Adrenal gland (tissue), 5 donors: ENCODE data around the gene RPL13.

ENCODE experiments used
- POLR2A ChIP-seq, 2 donors: fragments of 450-650 bp; IDR thresholded peaks; one replicate each; pipeline ENCODE4 v1.6.1; 2017; ENCODE audit warnings: antibody characterized with exemption in 2 of 2, mild to moderate bottlenecking in 2 of 2, moderate library complexity in 1 of 2
- TF ChIP-seq, protein P1 (sequence below), 6 experiments: fragments of 450-650 bp in 4 of 6; fragments of 200-600 bp in 2 of 6; sonication (generic) in 1 of 6; IDR thresholded peaks; 1 replicate in 5 of 6; 2 replicates in 1 of 6; pipeline versions ENCODE4 v1.5.1 to v1.8.0; 2016 to 2021; ENCODE audit warnings: antibody characterized with exemption in 6 of 6, mild to moderate bottlenecking in 2 of 6, moderate library complexity in 1 of 6
- donor health status: DM: no; HTN: no; CAD: no.

- TF ChIP-seq, protein P1, sequence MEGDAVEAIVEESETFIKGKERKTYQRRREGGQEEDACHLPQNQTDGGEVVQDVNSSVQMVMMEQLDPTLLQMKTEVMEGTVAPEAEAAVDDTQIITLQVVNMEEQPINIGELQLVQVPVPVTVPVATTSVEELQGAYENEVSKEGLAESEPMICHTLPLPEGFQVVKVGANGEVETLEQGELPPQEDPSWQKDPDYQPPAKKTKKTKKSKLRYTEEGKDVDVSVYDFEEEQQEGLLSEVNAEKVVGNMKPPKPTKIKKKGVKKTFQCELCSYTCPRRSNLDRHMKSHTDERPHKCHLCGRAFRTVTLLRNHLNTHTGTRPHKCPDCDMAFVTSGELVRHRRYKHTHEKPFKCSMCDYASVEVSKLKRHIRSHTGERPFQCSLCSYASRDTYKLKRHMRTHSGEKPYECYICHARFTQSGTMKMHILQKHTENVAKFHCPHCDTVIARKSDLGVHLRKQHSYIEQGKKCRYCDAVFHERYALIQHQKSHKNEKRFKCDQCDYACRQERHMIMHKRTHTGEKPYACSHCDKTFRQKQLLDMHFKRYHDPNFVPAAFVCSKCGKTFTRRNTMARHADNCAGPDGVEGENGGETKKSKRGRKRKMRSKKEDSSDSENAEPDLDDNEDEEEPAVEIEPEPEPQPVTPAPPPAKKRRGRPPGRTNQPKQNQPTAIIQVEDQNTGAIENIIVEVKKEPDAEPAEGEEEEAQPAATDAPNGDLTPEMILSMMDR (IDR thresholded peaks at IDR 0.05): no peak
- no peak for TF ChIP-seq POLR2A (IDR thresholded peaks at IDR 0.05)
These were observed 25.7 kb downstream of the RPL13 start for GRCh38 chr16:89586218-89586617.
